A549 (cell line): Measurements from ENCODE around the gene TEX264. TPM values are rescaled to one million over a fixed set of nuclear protein-coding genes. Genes with fewer than 3 reads are reported as not detected.

Experiments
- ATAC-seq, 2 experiments: fragments of 200-7000 bp in 1 of 2; fragments of >200 bp in 1 of 2; cut with Nextera tagmentation in 1 of 2; cut with Tn5 transposase in 1 of 2; 3 replicates each; pipeline versions ENCODE4 v1.8.0 to v1.9.1; 2018 to 2020; ENCODE audit warnings: mild to moderate bottlenecking in 1 of 2, moderate library complexity in 1 of 2
- CTCF ChIA-PET: fragments of 300-600 bp; sonication (Branson Sonifier 250); formaldehyde crosslinking; extraction: SDS; loops from one replicate; lab custom pipeline; 2021; ENCODE audit warnings: antibody characterized with exemption, inconsistent platforms; lab: Yijun Ruan, JAX
- POLR2A ChIA-PET: fragments of 350-600 bp; formaldehyde crosslinking; extraction: SDS; loops from one replicate; lab custom pipeline; 2021; ENCODE audit warnings: antibody characterized with exemption, inconsistent platforms; lab: Yijun Ruan, JAX
- DNase-seq, 2 experiments: peaks; one replicate each; pipeline versions ENCODE4 v3.0.0 to v3.0.0-alpha.2; 2011 to 2016; ENCODE audit warnings: low read depth in 1 of 2, low spot score in 1 of 2
- FAIRE-seq: peaks from 2 replicates; lab custom pipeline; 2011; peaks lifted over from hg19 to GRCh38; lab: Jason Lieb, UNC
- H3K27ac ChIP-seq, 2 experiments: fragments of >200 bp; sonication (Bioruptor Twin); formaldehyde crosslinking; 3 replicates each; pipeline ENCODE4 v1.5.1; 2016 to 2017
- H3K4me1 ChIP-seq: fragments of >200 bp; sonication (Bioruptor Twin); formaldehyde crosslinking; 3 replicates; pipeline ENCODE4 v1.6.1; 2016
- H3K4me2 ChIP-seq: fragments of >200 bp; sonication (Bioruptor Twin); formaldehyde crosslinking; 3 replicates; pipeline ENCODE4 v1.6.1; 2016
- H3K4me3 ChIP-seq: fragments of >200 bp; sonication (Bioruptor Twin); formaldehyde crosslinking; 3 replicates; pipeline ENCODE4 v1.5.1; 2016
- H3K9me3 ChIP-seq: fragments of >200 bp; sonication (Bioruptor Twin); formaldehyde crosslinking; 3 replicates; pipeline ENCODE4 v1.6.1; 2016
- ATOH8 ChIP-seq: fragments of 250-450 bp; sonication (Bioruptor Pico); IDR thresholded peaks from 2 replicates; pipeline ENCODE4 v1.5.0; 2020; ENCODE audit warnings: low read depth, mild to moderate bottlenecking, moderate library complexity
- BCL3 ChIP-seq: fragments of >200 bp; sonication (Bioruptor Twin); formaldehyde crosslinking; IDR thresholded peaks from 3 replicates; pipeline ENCODE4 v1.6.1; 2016
- CBX2 ChIP-seq: fragments of 200-600 bp; sonication (generic); IDR thresholded peaks from 2 replicates; pipeline ENCODE4 v1.6.1; 2016; ENCODE audit warnings: low read depth, mild to moderate bottlenecking, borderline replicate concordance
- CHD2 ChIP-seq: fragments of 150-350 bp; IDR thresholded peaks from 2 replicates; pipeline ENCODE4 v1.6.1; 2014; ENCODE audit warnings: low read length; ENCODE audit not compliant: partially characterized antibody
- EHF ChIP-seq: fragments of 250-450 bp; sonication (Bioruptor Pico); IDR thresholded peaks from 2 replicates; pipeline ENCODE4 v1.5.0; 2020; ENCODE audit warnings: mild to moderate bottlenecking
- EP300 ChIP-seq, 2 experiments: fragments of >200 bp; sonication (Bioruptor Twin); formaldehyde crosslinking; IDR thresholded peaks; 2 replicates in 1 of 2; 3 replicates in 1 of 2; pipeline ENCODE4 v1.6.1; 2016 to 2017
- FOSB ChIP-seq: fragments of 250-450 bp; sonication (Bioruptor Pico); IDR thresholded peaks from 2 replicates; pipeline ENCODE4 v1.5.0; 2020; ENCODE audit warnings: mild to moderate bottlenecking, moderate library complexity
- GATA3 ChIP-seq: IDR thresholded peaks from 2 replicates; pipeline ENCODE4 v1.6.1; 2012; ENCODE audit warnings: borderline replicate concordance
- HDAC2 ChIP-seq: fragments of 200-600 bp; sonication (generic); IDR thresholded peaks from 2 replicates; pipeline ENCODE4 v1.6.1; 2016
- HOXA7 ChIP-seq: fragments of 250-450 bp; sonication (Bioruptor Pico); IDR thresholded peaks from 2 replicates; pipeline ENCODE4 v1.5.0; 2020; ENCODE audit warnings: mild to moderate bottlenecking, moderate library complexity
- HOXB5 ChIP-seq: fragments of 250-450 bp; sonication (Bioruptor Pico); IDR thresholded peaks from 2 replicates; pipeline ENCODE4 v1.5.0; 2020; ENCODE audit warnings: mild to moderate bottlenecking, moderate library complexity
- JUN ChIP-seq, 2 experiments: fragments of >200 bp; sonication (Bioruptor Twin); formaldehyde crosslinking; IDR thresholded peaks; 2 replicates in 1 of 2; 3 replicates in 1 of 2; pipeline ENCODE4 v1.6.1; 2016 to 2017
- KDM5A ChIP-seq: fragments of 200-600 bp; sonication (generic); IDR thresholded peaks from 2 replicates; pipeline ENCODE4 v1.6.1; 2016; ENCODE audit warnings: antibody characterized with exemption, mild to moderate bottlenecking
- MAX ChIP-seq: IDR thresholded peaks from 2 replicates; pipeline ENCODE4 v1.6.1; 2012
- MYC ChIP-seq: IDR thresholded peaks from 2 replicates; pipeline ENCODE4 v1.6.1; 2012; ENCODE audit warnings: mild to moderate bottlenecking, inconsistent platforms, low read length, improper control_type of control experiment, borderline replicate concordance
- PHF8 ChIP-seq: fragments of 200-600 bp; sonication (generic); IDR thresholded peaks from 2 replicates; pipeline ENCODE4 v1.6.1; 2016; ENCODE audit warnings: low read depth, mild to moderate bottlenecking, antibody characterized with exemption, moderate library complexity, borderline replicate concordance
- POLR2A ChIP-seq: IDR thresholded peaks from 2 replicates; pipeline ENCODE4 v1.6.1; 2012; ENCODE audit warnings: mild to moderate bottlenecking, low read length
- RAD21 ChIP-seq, 2 experiments: fragments of >200 bp in 1 of 2; sonication (Bioruptor Twin) in 1 of 2; formaldehyde crosslinking in 1 of 2; IDR thresholded peaks in 1 of 2; conservative IDR thresholded peaks in 1 of 2; 2 replicates in 1 of 2; 3 replicates in 1 of 2; pipeline ENCODE4 v1.6.1; 2012 to 2018; ENCODE audit warnings: inconsistent platforms in 1 of 2
- RARB ChIP-seq: fragments of 250-450 bp; sonication (Bioruptor Pico); IDR thresholded peaks from 2 replicates; pipeline ENCODE4 v1.8.0; 2021; ENCODE audit warnings: mild to moderate bottlenecking, moderate library complexity
- RCOR1 ChIP-seq: fragments of 150-350 bp; IDR thresholded peaks from 2 replicates; pipeline ENCODE4 v1.6.1; 2014; ENCODE audit warnings: antibody characterized with exemption, low read length, low read depth
- REST ChIP-seq: fragments of 200-600 bp; sonication (generic); IDR thresholded peaks from 2 replicates; pipeline ENCODE4 v1.6.1; 2016; ENCODE audit warnings: antibody characterized with exemption, mild to moderate bottlenecking, moderate library complexity
- SMC3 ChIP-seq: fragments of >200 bp; sonication (Bioruptor Twin); formaldehyde crosslinking; IDR thresholded peaks from 3 replicates; pipeline ENCODE4 v1.6.1; 2018; ENCODE audit warnings: inconsistent platforms
- TP53 ChIP-seq: fragments of 250-450 bp; sonication (Bioruptor Pico); IDR thresholded peaks from 2 replicates; pipeline ENCODE4 v1.5.0; 2021; ENCODE audit warnings: mild to moderate bottlenecking, moderate library complexity
- ZC3H11A ChIP-seq: fragments of 450-650 bp; IDR thresholded peaks from 2 replicates; pipeline ENCODE4 v1.6.1; 2014; ENCODE audit warnings: antibody characterized with exemption, mild to moderate bottlenecking
- ZNF302 ChIP-seq: fragments of 250-450 bp; sonication (Bioruptor Pico); IDR thresholded peaks from 2 replicates; pipeline ENCODE4 v1.9.0; 2021; ENCODE audit warnings: inconsistent platforms, mild to moderate bottlenecking, moderate library complexity
- WGBS: methylation state at CpG from one replicate; pipeline ENCODE4 v1.1.6; 2017; ENCODE audit errors: missing lambda C conversion rate; 5-methylcytosine and 5-hydroxymethylcytosine counted together
- polyA plus RNA-seq, 4 experiments: library from polyadenylated mRNA; depleted of rRNA in 3 of 4; stranded (reverse); fragments of >200 nt; fragmentation: RNase III in 1 of 4; extraction: RNeasy Plus Mini Kit Qiagen cat#74134 plus additional on column Dnase treatment in 1 of 4; gene quantifications; 2 replicates in 3 of 4; 3 replicates in 1 of 4; pipeline ENCODE4 v1.2.3, GENCODE V29; 2011 to 2017

TEX264 gene
- polyA plus RNA-seq, 2 of the 4 experiments (the other 2 are of a cell fraction): 47.9 to 54.7 TPM

GRCh38 chr3:51709004-51709420 lies 38.0 kb downstream of the TEX264 start (continued):
- no peak for TF ChIP-seq REST
- no peak for TF ChIP-seq MAX
- no peak for TF ChIP-seq HOXB5
- no peak for TF ChIP-seq GATA3
- no peak for TF ChIP-seq PHF8
- no peak for TF ChIP-seq RCOR1
- no peak for TF ChIP-seq MYC
- no peak for TF ChIP-seq HOXA7

GRCh38 chr3:51709675-51710074 lies 38.6 kb downstream of the TEX264 start:
- FAIRE-seq (no peak), ATAC-seq (no peak)

More at GRCh38 chr3:51709675-51710074, 38.6 kb downstream of the TEX264 start:
- Histone ChIP-seq H3K4me2 (no peak overlapping the region), H3K4me1 (no peaks in the 10 kb centered on the region), H3K9me3 (no peaks in the 10 kb centered on the region), H3K27ac (no peak overlapping the region), H3K4me3 (no peak overlapping the region)
- ChIA-PET POLR2A (no interaction called here), CTCF (interaction anchor here (1.0 to 2.2 kb wide), 3 partner anchors 10 to 89 kb away, joined by 3 to 6 read pairs (median 5); no protein-coding TSS in a partner anchor)
- no peak for DNase-seq
- TF ChIP-seq POLR2A (no peak), TP53 (CRISPR knock-in tag) (no peak), HDAC2 (no peak), ZNF302 (no peak), FOSB (CRISPR knock-in tag) (no peak), CBX2 (no peak), EP300 (IDR thresholded peaks at IDR 0.05) (no peak), CHD2 (no peak), RAD21 (conservative IDR thresholded peaks at IDR 0.05 in 1 of 2, IDR thresholded peaks at IDR 0.05 in 1 of 2) (no peak), KDM5A (no peak), ATOH8 (no peak), BCL3 (no peak), SMC3 (no peak), HOXA7 (no peak), JUN (IDR thresholded peaks at IDR 0.05) (no peak), HOXB5 (no peak), RARB (no peak), ZC3H11A (no peak), EHF (CRISPR knock-in tag) (no peak)
- WGBS: 61% methylated on average over 2 of the region's 4 CpGs
